ENCODE measurements around the gene PFKFB3.

Gene PFKFB3

GRCh38 chr10:6167456-6167855 lies 35.3 kb upstream of the PFKFB3 start:
- Histone ChIP-seq H3K79me2 (ENCODE audit: control insufficient read depth, low read length) (peaks cover 93% of the 10 kb centered on the region), H3K4me1 (ENCODE audit: control insufficient read depth, low read length) (peaks cover 22% of the 10 kb centered on the region), H3F3A (ENCODE audit: control insufficient read depth, insufficient read depth) (peaks cover 6% of the 10 kb centered on the region), H3K27me3 (ENCODE audit: control insufficient read depth, low read length) (no peaks in the 10 kb centered on the region), H3K4me3 (ENCODE audit: low read length) (no peak overlapping the region), H3K9me2 (replicated peaks; ENCODE audit: control insufficient read depth, low read length) (no peaks in the 10 kb centered on the region), H3K9me3 (ENCODE audit: control insufficient read depth, insufficient read depth, low read length) (no peaks in the 10 kb centered on the region), H3K4me2 (ENCODE audit: low read length) (no peak overlapping the region), H3K36me3 (ENCODE audit: control insufficient read depth, low read length) (peaks cover 59% of the 10 kb centered on the region), H4K20me1 (ENCODE audit: control insufficient read depth, insufficient read depth, low read depth, low read length) (peaks cover 4% of the 10 kb centered on the region; the same call in 1 of the 2 replicates), H3K27ac (ENCODE audit: low read depth, low read length) (no peak overlapping the region)
- TF ChIP-seq EZH2phosphoT487 (IDR thresholded peaks at IDR 0.05; ENCODE audit: borderline replicate concordance, low read length) (no peak), CTCF (IDR thresholded peaks at IDR 0.05; ENCODE audit: low read depth, low read length, poor library complexity, severe bottlenecking) (no peak)

- Histone ChIP-seq H4K20me1 (ENCODE audit: control insufficient read depth, insufficient read depth, low read depth, low read length) (peaks cover 7% of the 10 kb centered on the region; the same call in 1 of the 2 replicates), H3F3A (ENCODE audit: control insufficient read depth, insufficient read depth) (peaks cover under 1% of the 10 kb centered on the region), H3K27ac (ENCODE audit: low read depth, low read length) (no peak overlapping the region), H3K27me3 (ENCODE audit: control insufficient read depth, low read length) (no peaks in the 10 kb centered on the region), H3K4me1 (ENCODE audit: control insufficient read depth, low read length) (peaks cover 20% of the 10 kb centered on the region), H3K4me3 (ENCODE audit: low read length) (no peak overlapping the region), H3K4me2 (ENCODE audit: low read length) (no peak overlapping the region), H3K36me3 (ENCODE audit: control insufficient read depth, low read length) (peaks cover 62% of the 10 kb centered on the region), H3K79me2 (ENCODE audit: control insufficient read depth, low read length) (peaks cover 93% of the 10 kb centered on the region), H3K9me2 (replicated peaks; ENCODE audit: control insufficient read depth, low read length) (no peaks in the 10 kb centered on the region), H3K9me3 (ENCODE audit: control insufficient read depth, insufficient read depth, low read length) (no peaks in the 10 kb centered on the region)
- TF ChIP-seq EZH2phosphoT487 (IDR thresholded peaks at IDR 0.05; ENCODE audit: borderline replicate concordance, low read length), result no peak
- no peak for TF ChIP-seq CTCF (IDR thresholded peaks at IDR 0.05; ENCODE audit: low read depth, low read length, poor library complexity, severe bottlenecking)
Measured at GRCh38 chr10:6168084-6168483, 34.6 kb upstream of the PFKFB3 start.

- no peaks in the 10 kb centered on the region for H3K9me3 ChIP-seq (ENCODE audit: control insufficient read depth, insufficient read depth, low read length)
- no peak for TF ChIP-seq EZH2phosphoT487 (IDR thresholded peaks at IDR 0.05; ENCODE audit: borderline replicate concordance, low read length)
- no peak for TF ChIP-seq CTCF (IDR thresholded peaks at IDR 0.05; ENCODE audit: low read depth, low read length, poor library complexity, severe bottlenecking)
- H3K27ac ChIP-seq (ENCODE audit: low read depth, low read length), result no peak overlapping the region
- peaks cover 55% of the 10 kb centered on the region for H3K36me3 ChIP-seq (ENCODE audit: control insufficient read depth, low read length)
- H3K4me2 ChIP-seq (ENCODE audit: low read length), result no peak overlapping the region
- H3K9me2 ChIP-seq (replicated peaks; ENCODE audit: control insufficient read depth, low read length), result no peaks in the 10 kb centered on the region
- no peaks in the 10 kb centered on the region for H3F3A ChIP-seq (ENCODE audit: control insufficient read depth, insufficient read depth)
- H3K79me2 ChIP-seq (ENCODE audit: control insufficient read depth, low read length), result peaks cover 98% of the 10 kb centered on the region
- H3K4me3 ChIP-seq (ENCODE audit: low read length), result no peak overlapping the region
- peaks cover 16% of the 10 kb centered on the region for H3K4me1 ChIP-seq (ENCODE audit: control insufficient read depth, low read length)
- no peaks in the 10 kb centered on the region for H3K27me3 ChIP-seq (ENCODE audit: control insufficient read depth, low read length)
- H4K20me1 ChIP-seq (ENCODE audit: control insufficient read depth, insufficient read depth, low read depth, low read length), result peaks cover 13% of the 10 kb centered on the region; the same call in 1 of the 2 replicates
Measured at GRCh38 chr10:6170638-6171037, 32.1 kb upstream of the PFKFB3 start.
